Gastrocnemius medialis (tissue), 4 donors: ENCODE data around the gene KRT86. TPM values are rescaled to one million over a fixed set of nuclear protein-coding genes. Genes with fewer than 3 reads are reported as not detected.

Experiments used
- ATAC-seq, 2 donors: fragments of 150-250 bp; one replicate each; pipeline ENCODE4 v1.9.1; 2016
- DNase-seq, 2 donors: peaks; one replicate each; pipeline ENCODE4 v3.0.0-alpha.2; 2019
- H3K27ac ChIP-seq, 4 donors: fragments of 200-600 bp; sonication (generic); 1 replicate in 1 of 4; 2 replicates in 3 of 4; pipeline ENCODE4 v1.5.1; 2016 to 2018; ENCODE audit warnings: mild to moderate bottlenecking in 2 of 4, moderate library complexity in 1 of 4
- H3K27me3 ChIP-seq, 3 donors: fragments of 200-600 bp; sonication (generic) in 2 of 3; 1 replicate in 1 of 3; 2 replicates in 2 of 3; pipeline versions ENCODE4 v1.5.1 to v1.6.0; 2016 to 2019; ENCODE audit warnings: mild to moderate bottlenecking in 1 of 3, moderate library complexity in 1 of 3
- H3K36me3 ChIP-seq, 2 donors: fragments of 200-600 bp; sonication (generic) in 1 of 2; one replicate each; pipeline ENCODE4 v1.5.1; 2017 to 2018
- H3K4me1 ChIP-seq, 2 donors: fragments of 200-600 bp; sonication (generic) in 1 of 2; one replicate each; pipeline ENCODE4 v1.5.1; 2016 to 2017; ENCODE audit warnings: mild to moderate bottlenecking in 2 of 2
- H3K4me3 ChIP-seq, 4 donors: fragments of 200-600 bp; sonication (generic) in 3 of 4; 1 replicate in 1 of 4; 2 replicates in 3 of 4; pipeline ENCODE4 v1.5.1; 2016 to 2019; ENCODE audit warnings: mild to moderate bottlenecking in 2 of 4
- H3K9me3 ChIP-seq, 3 donors: fragments of 200-600 bp; sonication (generic) in 2 of 3; 1 replicate in 1 of 3; 2 replicates in 2 of 3; pipeline ENCODE4 v1.5.1; 2016 to 2019
- CTCF ChIP-seq, 5 experiments: fragments of 450-650 bp in 3 of 5; fragments of 200-600 bp in 2 of 5; sonication (generic) in 2 of 5; IDR thresholded peaks in 4 of 5; conservative IDR thresholded peaks in 1 of 5; 1 replicate in 4 of 5; 2 replicates in 1 of 5; pipeline ENCODE4 v1.5.1; 2016 to 2019; ENCODE audit warnings: antibody characterized with exemption in 5 of 5, mild to moderate bottlenecking in 3 of 5, moderate library complexity in 3 of 5
- POLR2A ChIP-seq, 2 donors: fragments of 450-650 bp; IDR thresholded peaks; one replicate each; pipeline ENCODE4 v1.6.1; 2017; ENCODE audit warnings: antibody characterized with exemption in 2 of 2, mild to moderate bottlenecking in 2 of 2, moderate library complexity in 2 of 2
- in situ Hi-C, 4 donors: fragments of 200-750 bp; cut with MboI; loops; one replicate each; pipeline versions ENCODE4 v1.15.0 to v1.8.0; 2017; ENCODE audit warnings: low sequenced_read_pairs in 4 of 4
- intact Hi-C: fragments of 100-400 bp; cut with DNase I; formaldehyde crosslinking; loops from one replicate; pipeline ENCODE4 v1.15.1; 2023; ENCODE audit warnings: low total_unique reads
- total RNA-seq, 4 donors: library from RNA; depleted of rRNA; stranded (reverse); fragments of >200 nt; gene quantifications; one replicate each; pipeline versions ENCODE4 v1.1.0 to v1.2.3, GENCODE V29; 2016

Gene KRT86
- total RNA-seq, 4 donors from 2014 or later, result 0.24 TPM; not detected in 3

- H3K4me1 ChIP-seq, result no peaks in the 10 kb centered on the region
- H3K27ac ChIP-seq, result no peak overlapping the region
- no peak for DNase-seq
- no peak for ATAC-seq
- in situ Hi-C loops (no loop called here), intact Hi-C loops (no loop called here)
- peaks cover 0 to 9% (median 3%) of the 10 kb centered on the region in 3 donors for H3K27me3 ChIP-seq
- TF ChIP-seq CTCF (IDR thresholded peaks at IDR 0.05 in 4 of 5, conservative IDR thresholded peaks at IDR 0.05 in 1 of 5) (no peak), POLR2A (IDR thresholded peaks at IDR 0.05) (no peak)
- H3K36me3 ChIP-seq, result no peaks in the 10 kb centered on the region
- no peak overlapping the region for H3K4me3 ChIP-seq
- peaks cover 0 to 8% (median 3%) of the 10 kb centered on the region in 3 donors for H3K9me3 ChIP-seq
Measured at GRCh38 chr12:52336641-52337040, 62.2 kb downstream of the KRT86 start.

GRCh38 chr12:52337054-52337453, 62.6 kb downstream of the KRT86 start:
- ATAC-seq (no peak), DNase-seq (no peak)
- peaks cover 0 to 8% (median 3%) of the 10 kb centered on the region in 3 donors for H3K9me3 ChIP-seq
- in situ Hi-C loops (no loop called here), intact Hi-C loops (no loop called here)
- no peak for TF ChIP-seq POLR2A (IDR thresholded peaks at IDR 0.05)
- no peak for TF ChIP-seq CTCF (IDR thresholded peaks at IDR 0.05 in 4 of 5, conservative IDR thresholded peaks at IDR 0.05 in 1 of 5)
- H3K36me3 ChIP-seq, result no peaks in the 10 kb centered on the region
- H3K4me3 ChIP-seq, result no peak overlapping the region
- H3K27ac ChIP-seq, result no peak overlapping the region
- peaks cover 0 to 9% (median 3%) of the 10 kb centered on the region in 3 donors for H3K27me3 ChIP-seq
- no peaks in the 10 kb centered on the region for H3K4me1 ChIP-seq

GRCh38 chr12:52338241-52338960, 64.0 kb downstream of the KRT86 start:
- peaks cover 0 to 9% (median 3%) of the 10 kb centered on the region in 3 donors for H3K27me3 ChIP-seq
- intact Hi-C loops, result no loop called here
- ATAC-seq (no peak), DNase-seq (no peak)
- H3K9me3 ChIP-seq, result peaks cover 0 to 8% (median 3%) of the 10 kb centered on the region in 3 donors
- H3K36me3 ChIP-seq, result no peaks in the 10 kb centered on the region
- TF ChIP-seq CTCF (IDR thresholded peaks at IDR 0.05 in 4 of 5, conservative IDR thresholded peaks at IDR 0.05 in 1 of 5), result no peak
- in situ Hi-C loops, result no loop called here
- H3K4me3 ChIP-seq, result no peak overlapping the region
- H3K27ac ChIP-seq, result no peak overlapping the region
- H3K4me1 ChIP-seq, result no peaks in the 10 kb centered on the region

- Histone ChIP-seq H3K4me3 (no peak overlapping the region), H3K4me1 (no peaks in the 10 kb centered on the region), H3K9me3 (peaks cover 0 to 8% (median 0%) of the 10 kb centered on the region in 3 donors), H3K27ac (no peak overlapping the region), H3K36me3 (no peaks in the 10 kb centered on the region), H3K27me3 (peaks cover 0 to 5% (median 3%) of the 10 kb centered on the region in 3 donors)
- ATAC-seq (no peak), DNase-seq (no peak)
- intact Hi-C loops, result no loop called here
- TF ChIP-seq CTCF (IDR thresholded peaks at IDR 0.05 in 4 of 5, conservative IDR thresholded peaks at IDR 0.05 in 1 of 5), result no peak
- no peak for TF ChIP-seq POLR2A (IDR thresholded peaks at IDR 0.05)
- in situ Hi-C loops, result no loop called here
Measured at GRCh38 chr12:52341066-52341580, 66.7 kb downstream of the KRT86 start.
